ENCODE results near the gene PCDHGA11.

DNA sequence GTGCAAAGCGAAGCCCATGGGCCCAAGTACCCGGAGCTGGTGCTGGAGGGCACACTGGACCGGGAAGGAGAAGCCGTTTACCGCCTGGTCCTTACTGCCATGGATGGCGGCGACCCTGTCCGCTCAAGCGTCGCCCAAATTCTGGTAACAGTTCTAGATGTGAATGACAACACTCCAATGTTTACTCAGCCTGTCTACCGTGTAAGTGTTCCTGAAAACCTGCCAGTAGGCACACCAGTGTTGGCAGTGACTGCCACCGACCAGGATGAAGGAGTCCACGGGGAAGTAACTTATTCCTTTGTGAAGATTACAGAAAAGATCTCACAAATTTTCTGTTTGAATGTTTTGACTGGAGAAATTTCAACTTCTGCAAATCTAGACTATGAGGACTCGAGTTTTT lies 46.2 kb upstream of the PCDHGA11 start:
- no peak for TF ChIP-seq EZH2 (IDR thresholded peaks at IDR 0.05; ENCODE audit: borderline replicate concordance)
- TF ChIP-seq, protein P1, sequence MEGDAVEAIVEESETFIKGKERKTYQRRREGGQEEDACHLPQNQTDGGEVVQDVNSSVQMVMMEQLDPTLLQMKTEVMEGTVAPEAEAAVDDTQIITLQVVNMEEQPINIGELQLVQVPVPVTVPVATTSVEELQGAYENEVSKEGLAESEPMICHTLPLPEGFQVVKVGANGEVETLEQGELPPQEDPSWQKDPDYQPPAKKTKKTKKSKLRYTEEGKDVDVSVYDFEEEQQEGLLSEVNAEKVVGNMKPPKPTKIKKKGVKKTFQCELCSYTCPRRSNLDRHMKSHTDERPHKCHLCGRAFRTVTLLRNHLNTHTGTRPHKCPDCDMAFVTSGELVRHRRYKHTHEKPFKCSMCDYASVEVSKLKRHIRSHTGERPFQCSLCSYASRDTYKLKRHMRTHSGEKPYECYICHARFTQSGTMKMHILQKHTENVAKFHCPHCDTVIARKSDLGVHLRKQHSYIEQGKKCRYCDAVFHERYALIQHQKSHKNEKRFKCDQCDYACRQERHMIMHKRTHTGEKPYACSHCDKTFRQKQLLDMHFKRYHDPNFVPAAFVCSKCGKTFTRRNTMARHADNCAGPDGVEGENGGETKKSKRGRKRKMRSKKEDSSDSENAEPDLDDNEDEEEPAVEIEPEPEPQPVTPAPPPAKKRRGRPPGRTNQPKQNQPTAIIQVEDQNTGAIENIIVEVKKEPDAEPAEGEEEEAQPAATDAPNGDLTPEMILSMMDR (IDR thresholded peaks at IDR 0.05; ENCODE audit: poor library complexity) = no peak
